HEK293 (cell line): ENCODE data around the gene BID.
"Not testable (repeated sequence)": the region's sequence is repeated elsewhere in the genome, so short reads cannot be mapped to it uniquely, and the experiment has no call there.

Source experiments
- CTCF ChIP-seq: fragments of 450-650 bp; formaldehyde crosslinking; IDR thresholded peaks from 2 replicates; pipeline ENCODE4 v1.5.1; 2016; ENCODE audit warnings: missing biosample characterization, missing genetic modification characterization
- ELK4 ChIP-seq: IDR thresholded peaks from 2 replicates; pipeline ENCODE4 v1.6.1; 2011; ENCODE audit warnings: mild to moderate bottlenecking, low read depth, low read length, borderline replicate concordance
- KLF8 ChIP-seq: fragments of 450-650 bp; formaldehyde crosslinking; IDR thresholded peaks from 2 replicates; pipeline ENCODE4 v1.5.1; 2016; ENCODE audit warnings: missing biosample characterization, missing genetic modification characterization
- PRDM1 ChIP-seq: fragments of 450-650 bp; formaldehyde crosslinking; IDR thresholded peaks from 2 replicates; pipeline ENCODE4; 2016; ENCODE audit warnings: missing biosample characterization, missing genetic modification characterization
- ZBTB26 ChIP-seq: fragments of 450-650 bp; formaldehyde crosslinking; optimal IDR thresholded peaks from 2 replicates; pipeline ENCODE3; 2016; ENCODE audit warnings: missing biosample characterization, mild to moderate bottlenecking, missing genetic modification characterization
- ZFP37 ChIP-seq: fragments of 450-650 bp; formaldehyde crosslinking; IDR thresholded peaks from 2 replicates; pipeline ENCODE4 v1.5.1; 2016; ENCODE audit warnings: missing biosample characterization, missing genetic modification characterization
- ZNF10 ChIP-seq: fragments of 450-650 bp; formaldehyde crosslinking; IDR thresholded peaks from 2 replicates; pipeline ENCODE4 v1.5.1; 2017; ENCODE audit warnings: missing biosample characterization, missing genetic modification characterization
- ZNF324 ChIP-seq: fragments of 450-650 bp; formaldehyde crosslinking; IDR thresholded peaks from 2 replicates; pipeline ENCODE4 v1.5.1; 2016; ENCODE audit warnings: missing biosample characterization, missing genetic modification characterization
- ZNF596 ChIP-seq: fragments of 450-650 bp; IDR thresholded peaks from 2 replicates; pipeline ENCODE4 v1.5.0; 2018; ENCODE audit warnings: missing biosample characterization, mild to moderate bottlenecking, missing genetic modification characterization, moderate library complexity
- ZNF776 ChIP-seq: fragments of 450-650 bp; formaldehyde crosslinking; IDR thresholded peaks from 2 replicates; pipeline ENCODE4 v1.5.0; 2017; ENCODE audit warnings: missing biosample characterization, missing genetic modification characterization, borderline replicate concordance

- not testable (repeated sequence) for TF ChIP-seq ZFP37 (tag by site-specific recombination); ZNF324 (tag by site-specific recombination); ZNF10 (tag by site-specific recombination); ZBTB26 (tag by site-specific recombination); PRDM1 (tag by site-specific recombination); ZNF776 (tag by site-specific recombination); CTCF (tag by site-specific recombination); KLF8 (tag by site-specific recombination); ELK4; ZNF596 (tag by site-specific recombination)
Measured at GRCh38 chr22:17763442-17763841, 10.8 kb downstream of the BID start.
